ENCODE results near the gene LHPP.

DNA sequence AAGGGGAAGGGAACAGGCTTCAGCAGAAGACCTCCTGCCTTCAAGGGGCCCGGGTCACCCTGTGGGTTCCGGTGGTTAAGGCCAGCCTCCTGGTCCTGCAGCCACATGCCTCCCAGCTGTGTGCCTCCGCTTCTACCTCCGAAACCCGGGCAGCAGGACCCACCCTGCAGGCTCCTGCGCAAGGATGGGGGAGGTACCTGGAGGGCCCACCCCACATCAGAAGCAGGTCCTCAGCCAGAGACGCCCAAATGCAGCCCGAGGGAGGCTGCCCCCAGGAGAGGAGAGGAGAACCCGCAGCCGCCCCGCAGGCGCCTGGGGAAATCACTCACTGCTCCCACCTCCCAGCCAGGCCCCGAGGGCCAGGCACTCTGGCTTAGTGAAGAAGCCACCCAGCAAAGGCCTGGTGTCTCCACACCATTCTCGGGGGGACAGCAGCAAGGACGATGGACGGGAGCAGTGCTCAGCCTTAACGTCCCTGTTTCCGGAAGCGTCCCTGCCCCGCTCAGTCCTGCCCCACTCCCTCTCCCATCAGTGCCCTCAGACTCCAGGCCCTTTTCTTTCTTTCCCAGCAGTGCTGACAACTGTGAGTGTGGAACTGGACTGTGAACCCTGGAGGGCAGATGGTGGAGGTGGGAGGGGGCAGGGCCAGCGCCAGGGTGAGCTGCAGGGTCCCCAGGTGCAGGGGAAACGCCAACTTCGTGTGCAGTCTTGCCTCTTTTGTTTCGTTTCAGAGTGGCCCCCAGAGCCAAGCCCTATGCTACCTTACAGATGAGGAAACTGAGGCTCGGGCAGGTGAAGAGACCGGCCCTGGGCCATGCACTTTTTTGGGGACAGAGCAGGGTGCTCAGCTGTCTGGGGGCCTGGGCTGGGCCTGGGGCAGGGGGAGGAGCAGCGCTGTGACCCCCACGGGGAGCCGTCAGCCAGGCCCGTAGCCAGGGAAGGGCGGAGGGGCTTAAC, 144.5 kb downstream of the LHPP start:
- TF ChIP-seq, protein P1, sequence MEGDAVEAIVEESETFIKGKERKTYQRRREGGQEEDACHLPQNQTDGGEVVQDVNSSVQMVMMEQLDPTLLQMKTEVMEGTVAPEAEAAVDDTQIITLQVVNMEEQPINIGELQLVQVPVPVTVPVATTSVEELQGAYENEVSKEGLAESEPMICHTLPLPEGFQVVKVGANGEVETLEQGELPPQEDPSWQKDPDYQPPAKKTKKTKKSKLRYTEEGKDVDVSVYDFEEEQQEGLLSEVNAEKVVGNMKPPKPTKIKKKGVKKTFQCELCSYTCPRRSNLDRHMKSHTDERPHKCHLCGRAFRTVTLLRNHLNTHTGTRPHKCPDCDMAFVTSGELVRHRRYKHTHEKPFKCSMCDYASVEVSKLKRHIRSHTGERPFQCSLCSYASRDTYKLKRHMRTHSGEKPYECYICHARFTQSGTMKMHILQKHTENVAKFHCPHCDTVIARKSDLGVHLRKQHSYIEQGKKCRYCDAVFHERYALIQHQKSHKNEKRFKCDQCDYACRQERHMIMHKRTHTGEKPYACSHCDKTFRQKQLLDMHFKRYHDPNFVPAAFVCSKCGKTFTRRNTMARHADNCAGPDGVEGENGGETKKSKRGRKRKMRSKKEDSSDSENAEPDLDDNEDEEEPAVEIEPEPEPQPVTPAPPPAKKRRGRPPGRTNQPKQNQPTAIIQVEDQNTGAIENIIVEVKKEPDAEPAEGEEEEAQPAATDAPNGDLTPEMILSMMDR (IDR thresholded peaks at IDR 0.05; ENCODE audit: insufficient read depth, low read length): no peak
- no peak for TF ChIP-seq SPI1 (IDR thresholded peaks at IDR 0.05; ENCODE audit: borderline replicate concordance, low read depth)
